NCI-H2107 treated with DMSO at 0.1 percent for 48 hours (cell line): ENCODE results near the gene FGFRL1.

Experiments
- DNase-seq: peaks from one replicate; lab custom pipeline; 2025; ENCODE audit not compliant: unreplicated experiment; lab: John Stamatoyannopoulos, UW

FGFRL1 gene

GRCh38 chr4:1021386-1022050, 10.1 kb downstream of the FGFRL1 start:
- DNase-seq, result no peak

- no peak for DNase-seq
Observed at GRCh38 chr4:1022051-1022738, 10.8 kb downstream of the FGFRL1 start.

- no peak for DNase-seq
Observed at GRCh38 chr4:1022739-1023066, 11.3 kb downstream of the FGFRL1 start.

GRCh38 chr4:1023075-1023640, 11.7 kb downstream of the FGFRL1 start:
- no peak for DNase-seq

- DNase-seq, result no peak
Observed at GRCh38 chr4:1023895-1024740, 12.7 kb downstream of the FGFRL1 start.

- no peak for DNase-seq
Observed at GRCh38 chr4:1024882-1025545, 13.6 kb downstream of the FGFRL1 start.

- DNase-seq, result no peak
Observed at GRCh38 chr4:1026115-1026514, 14.7 kb downstream of the FGFRL1 start.

GRCh38 chr4:1027219-1027914, 15.9 kb downstream of the FGFRL1 start:
- DNase-seq, result no peak

GRCh38 chr4:1027915-1028238, 16.5 kb downstream of the FGFRL1 start:
- no peak for DNase-seq

GRCh38 chr4:1028574-1029220, 17.3 kb downstream of the FGFRL1 start:
- DNase-seq, result no peak

- DNase-seq, result no peak
Observed at GRCh38 chr4:1029529-1029928, 18.1 kb downstream of the FGFRL1 start.

GRCh38 chr4:1030031-1030430, 18.6 kb downstream of the FGFRL1 start:
- no peak for DNase-seq

- no peak for DNase-seq
Observed at GRCh38 chr4:1030559-1030958, 19.1 kb downstream of the FGFRL1 start.

GRCh38 chr4:1031346-1031745, 19.9 kb downstream of the FGFRL1 start:
- no peak for DNase-seq

- DNase-seq, result no peak
Observed at GRCh38 chr4:1031956-1032795, 20.8 kb downstream of the FGFRL1 start.

- DNase-seq, result no peak
Observed at GRCh38 chr4:1032861-1033260, 21.4 kb downstream of the FGFRL1 start.

- DNase-seq, result no peak
Observed at GRCh38 chr4:1033840-1034551, 22.6 kb downstream of the FGFRL1 start.

GRCh38 chr4:1035510-1035909, 24.1 kb downstream of the FGFRL1 start:
- DNase-seq, result no peak

GRCh38 chr4:1036095-1036494, 24.7 kb downstream of the FGFRL1 start:
- DNase-seq, result no peak
